H1 (cell line): ENCODE data around the gene NYAP2. TPM values are rescaled to one million over a fixed set of nuclear protein-coding genes. Genes with fewer than 3 reads are reported as not detected.

Experiments used
- CHD2 ChIP-seq: IDR thresholded peaks from 2 replicates; pipeline ENCODE4 v1.6.1; 2012; ENCODE audit warnings: low read length, improper control_type of control experiment
- polyA plus RNA-seq, 7 experiments: library from polyadenylated mRNA; depleted of rRNA in 3 of 7; stranded (reverse) in 5 of 7; unstranded in 2 of 7; fragments of >200 nt in 5 of 7; fragments of 200-250 nt in 2 of 7; gene quantifications; 1 replicate in 5 of 7; 2 replicates in 1 of 7; 4 replicates in 1 of 7; pipeline versions ENCODE4 v1.2.1 to v1.2.3, GENCODE V29; 2011 to 2013; ENCODE audit warnings: missing spikeins in 2 of 7, mixed read lengths in 2 of 7
- total RNA-seq: library from RNA; stranded (reverse); fragmentation: NEBNext Ultra II Directional; extraction: Animal tissue kit (Norgen Biotek cat#: 25700); gene quantifications from 2 replicates; pipeline ENCODE4 v1.2.1, GENCODE V29; 2021

Gene NYAP2
- total and polyA plus RNA-seq, 2 of the 8 experiments (the other 6 are each of a cell fraction or from before 2014, with no cell fraction given) = not detected

- no peak for TF ChIP-seq CHD2
Measured at GRCh38 chr2:225558399-225559071, 159.0 kb downstream of the NYAP2 start (continued).
